Tibial nerve (tissue), 4 donors: ENCODE results near the gene DISP2. TPM values are rescaled to one million over a fixed set of nuclear protein-coding genes. Genes with fewer than 3 reads are reported as not detected.

Experiments
- DNase-seq, 2 donors: peaks; one replicate each; pipeline ENCODE4 v3.0.0-alpha.2; 2019; ENCODE audit warnings: low spot score in 2 of 2
- H3K27ac ChIP-seq, 4 donors: fragments of 200-600 bp; sonication (generic) in 3 of 4; one replicate each; pipeline ENCODE4 v1.5.1; 2017 to 2019; ENCODE audit warnings: mild to moderate bottlenecking in 1 of 4
- H3K27me3 ChIP-seq, 2 donors: fragments of 200-600 bp; sonication (generic) in 1 of 2; one replicate each; pipeline versions ENCODE4 v1.5.1 to v1.6.0; 2017 to 2019
- H3K36me3 ChIP-seq, 3 donors: fragments of 200-600 bp; sonication (generic); one replicate each; pipeline ENCODE4 v1.5.1; 2018 to 2019
- H3K4me1 ChIP-seq, 4 donors: fragments of 200-600 bp; sonication (generic) in 3 of 4; one replicate each; pipeline ENCODE4 v1.5.1; 2017 to 2019
- H3K4me3 ChIP-seq, 4 donors: fragments of 200-600 bp; sonication (generic) in 3 of 4; one replicate each; pipeline ENCODE4 v1.5.1; 2017 to 2019; ENCODE audit warnings: mild to moderate bottlenecking in 1 of 4, moderate library complexity in 1 of 4
- H3K9me3 ChIP-seq, 4 donors: fragments of 200-600 bp; sonication (generic) in 3 of 4; one replicate each; pipeline ENCODE4 v1.5.1; 2017 to 2019
- EP300 ChIP-seq, 2 donors: sonication (generic); formaldehyde crosslinking; IDR thresholded peaks; one replicate each; pipeline ENCODE4 v1.6.1; 2017; ENCODE audit warnings: antibody characterized with exemption in 2 of 2, mild to moderate bottlenecking in 1 of 2
- POLR2A ChIP-seq, 2 donors: fragments of 450-650 bp; IDR thresholded peaks; one replicate each; pipeline ENCODE4 v1.6.1; 2017; ENCODE audit warnings: antibody characterized with exemption in 2 of 2, mild to moderate bottlenecking in 2 of 2, moderate library complexity in 2 of 2
- WGBS, 2 donors: methylation state at CpG; one replicate each; pipeline ENCODE4 v1.1.5; 2018; 5-methylcytosine and 5-hydroxymethylcytosine counted together
- total RNA-seq, 4 donors: library from RNA; depleted of rRNA; stranded (reverse); fragments of >200 nt; gene quantifications; one replicate each; pipeline ENCODE4 v1.1.0, GENCODE V29; 2016
- TF ChIP-seq, protein P1 (sequence below), 5 experiments: fragments of 200-600 bp in 3 of 5; fragments of 450-650 bp in 2 of 5; sonication (generic) in 3 of 5; IDR thresholded peaks; one replicate each; pipeline ENCODE4 v1.5.1; 2016 to 2019; ENCODE audit warnings: antibody characterized with exemption in 5 of 5, mild to moderate bottlenecking in 3 of 5, moderate library complexity in 2 of 5

The DISP2 gene
- total RNA-seq, 4 donors from 2014 or later = under 0.01 to 0.22 (median 0.10) TPM

DNA sequence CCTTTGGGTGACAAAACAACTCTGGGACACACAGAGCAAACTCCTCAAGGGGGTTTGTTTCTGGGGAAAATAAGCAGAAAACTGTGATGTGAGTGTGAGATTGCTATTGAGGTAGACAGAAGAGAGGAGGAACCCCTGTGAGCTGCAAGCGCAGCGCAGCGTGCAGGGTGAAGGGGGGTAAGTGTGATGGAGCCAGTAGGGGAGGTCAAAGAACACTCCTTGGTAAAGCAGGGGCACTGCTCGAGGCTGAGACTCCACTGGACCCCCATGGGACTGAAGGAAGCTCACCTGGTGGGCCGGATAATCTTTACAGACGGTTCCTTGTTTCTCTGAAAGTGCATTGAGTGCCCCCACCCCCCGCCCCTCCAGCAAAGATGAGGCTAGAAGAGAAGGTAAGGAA, 27.0 kb upstream of the DISP2 start:
- 78 to 95% methylated on average over 7 of the region's 7 CpGs for WGBS, 2 donors
- H3K36me3 ChIP-seq = peaks cover 0 to 14% (median 0%) of the 10 kb centered on the region in 3 donors
- H3K27ac ChIP-seq = peak overlapping the region in 2 of 4 donors; percentile 59 to 63
- no peak for TF ChIP-seq POLR2A (IDR thresholded peaks at IDR 0.05)
- peaks cover 0 to 66% (median 49%) of the 10 kb centered on the region in 4 donors for H3K4me1 ChIP-seq
- no peak for DNase-seq
- H3K9me3 ChIP-seq = no peaks in the 10 kb centered on the region
- no peaks in the 10 kb centered on the region for H3K27me3 ChIP-seq
- H3K4me3 ChIP-seq = no peak overlapping the region

DNA sequence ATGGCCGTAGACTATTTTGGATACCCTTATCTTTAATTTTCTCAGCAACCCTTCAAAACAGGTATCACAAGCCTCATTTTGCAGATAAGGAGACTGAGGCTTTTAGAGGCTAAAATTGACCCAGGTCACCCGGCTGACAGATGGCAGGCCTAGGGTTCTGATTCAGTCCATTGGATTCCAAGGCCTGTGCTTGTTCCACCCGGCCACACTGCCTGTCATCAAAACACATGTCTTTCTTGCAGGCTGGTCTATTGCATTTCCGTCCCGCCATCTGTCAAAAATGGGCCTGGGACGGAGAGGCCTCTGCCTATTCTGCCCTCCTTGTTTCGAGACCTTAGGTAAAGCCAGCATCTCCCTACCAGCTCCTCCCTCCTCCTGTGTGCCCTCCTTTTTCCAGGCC, 26.4 kb upstream of the DISP2 start:
- peaks cover 0 to 69% (median 47%) of the 10 kb centered on the region in 4 donors for H3K4me1 ChIP-seq

DNA sequence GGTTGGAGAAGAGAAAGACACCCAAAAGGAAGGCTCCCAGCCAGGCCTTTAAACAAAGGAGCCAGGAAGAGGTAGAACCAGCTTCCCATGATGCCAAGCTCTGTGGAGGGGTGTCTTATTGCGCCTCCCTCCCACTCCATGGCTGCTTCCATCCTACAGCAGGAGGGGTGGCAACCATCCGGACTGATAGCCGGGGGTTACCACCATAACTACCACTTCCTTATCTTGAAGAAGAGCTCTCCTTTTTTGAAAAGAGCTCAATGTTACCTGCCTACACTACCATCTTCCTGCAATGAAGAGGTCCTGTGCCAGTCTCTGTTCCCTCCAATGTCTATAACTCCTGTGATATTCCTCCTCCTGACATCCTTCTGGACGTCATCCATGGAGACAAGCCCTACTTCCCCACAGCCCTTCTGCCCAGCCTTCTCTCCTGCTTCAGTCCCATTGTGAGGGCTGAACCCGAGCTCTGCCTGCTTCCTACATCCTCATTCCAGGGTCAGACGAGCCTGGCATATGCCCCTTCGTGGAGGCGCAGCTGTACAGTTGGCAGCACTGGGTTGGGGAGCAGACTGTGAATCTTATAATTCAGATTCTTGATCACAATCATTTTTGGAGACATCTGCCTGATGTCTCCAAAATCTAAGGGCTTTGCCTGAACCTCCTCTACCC, 25.8 kb upstream of the DISP2 start:
- Histone ChIP-seq H3K4me1 (peaks cover 0 to 69% (median 45%) of the 10 kb centered on the region in 4 donors), H3K27me3 (no peaks in the 10 kb centered on the region), H3K4me3 (no peak overlapping the region), H3K27ac (peak overlapping the region in 2 of 4 donors; percentile 90 to 97), H3K9me3 (no peaks in the 10 kb centered on the region), H3K36me3 (peaks cover 0 to 26% (median 0%) of the 10 kb centered on the region in 3 donors)
- no peak for DNase-seq
- TF ChIP-seq EP300 (IDR thresholded peaks at IDR 0.05) (no peak), POLR2A (IDR thresholded peaks at IDR 0.05) (no peak)
- TF ChIP-seq, protein P1, sequence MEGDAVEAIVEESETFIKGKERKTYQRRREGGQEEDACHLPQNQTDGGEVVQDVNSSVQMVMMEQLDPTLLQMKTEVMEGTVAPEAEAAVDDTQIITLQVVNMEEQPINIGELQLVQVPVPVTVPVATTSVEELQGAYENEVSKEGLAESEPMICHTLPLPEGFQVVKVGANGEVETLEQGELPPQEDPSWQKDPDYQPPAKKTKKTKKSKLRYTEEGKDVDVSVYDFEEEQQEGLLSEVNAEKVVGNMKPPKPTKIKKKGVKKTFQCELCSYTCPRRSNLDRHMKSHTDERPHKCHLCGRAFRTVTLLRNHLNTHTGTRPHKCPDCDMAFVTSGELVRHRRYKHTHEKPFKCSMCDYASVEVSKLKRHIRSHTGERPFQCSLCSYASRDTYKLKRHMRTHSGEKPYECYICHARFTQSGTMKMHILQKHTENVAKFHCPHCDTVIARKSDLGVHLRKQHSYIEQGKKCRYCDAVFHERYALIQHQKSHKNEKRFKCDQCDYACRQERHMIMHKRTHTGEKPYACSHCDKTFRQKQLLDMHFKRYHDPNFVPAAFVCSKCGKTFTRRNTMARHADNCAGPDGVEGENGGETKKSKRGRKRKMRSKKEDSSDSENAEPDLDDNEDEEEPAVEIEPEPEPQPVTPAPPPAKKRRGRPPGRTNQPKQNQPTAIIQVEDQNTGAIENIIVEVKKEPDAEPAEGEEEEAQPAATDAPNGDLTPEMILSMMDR (IDR thresholded peaks at IDR 0.05) = no peak
- 60 to 70% methylated on average over 8 of the region's 8 CpGs for WGBS, 2 donors

More for the DNA sequence above, 26.4 kb upstream of the DISP2 start:
- H3K36me3 ChIP-seq = peaks cover 0 to 20% (median 0%) of the 10 kb centered on the region in 3 donors
- 94 to 95% methylated on average over 7 of the region's 7 CpGs for WGBS, 2 donors
- no peak overlapping the region for H3K4me3 ChIP-seq
- no peaks in the 10 kb centered on the region for H3K27me3 ChIP-seq
- no peaks in the 10 kb centered on the region for H3K9me3 ChIP-seq
- TF ChIP-seq POLR2A (IDR thresholded peaks at IDR 0.05) = no peak
- TF ChIP-seq, protein P1 (IDR thresholded peaks at IDR 0.05) = no peak
- TF ChIP-seq EP300 (IDR thresholded peaks at IDR 0.05) = no peak
- DNase-seq = no peak
- H3K27ac ChIP-seq = peak overlapping the region in 2 of 4 donors; percentile 90 to 97

DNA sequence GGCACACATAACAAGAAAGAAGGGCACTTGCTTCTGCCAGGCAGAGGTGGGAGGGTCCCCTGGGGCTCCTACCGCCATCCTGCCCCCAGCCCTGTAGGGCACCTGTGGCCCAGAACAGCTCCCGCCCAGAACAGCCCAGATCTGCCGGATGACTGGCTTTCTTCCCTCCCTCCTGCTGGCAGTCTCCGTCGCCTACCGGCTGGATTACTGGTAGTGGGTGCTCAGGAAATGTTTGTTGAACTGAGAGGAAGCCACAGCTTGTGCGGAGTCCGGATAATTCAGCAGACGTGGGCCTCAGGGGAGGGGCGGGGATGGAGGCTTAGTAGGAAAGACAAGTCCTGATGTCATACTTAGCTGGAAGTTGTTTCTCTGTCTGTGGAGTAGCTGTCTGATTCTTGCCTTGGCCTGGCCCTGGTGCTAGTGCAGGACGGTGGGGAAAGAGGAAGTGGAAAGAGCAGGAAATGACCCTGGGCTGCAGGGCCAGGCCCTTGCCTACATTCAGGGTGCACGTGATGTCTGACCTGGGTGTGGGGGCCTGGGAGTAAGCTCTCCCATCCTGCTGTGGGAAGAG, 24.0 kb upstream of the DISP2 start:
- H3K4me3 ChIP-seq = no peak overlapping the region
- H3K27me3 ChIP-seq = no peaks in the 10 kb centered on the region
- TF ChIP-seq, protein P1 (IDR thresholded peaks at IDR 0.05) = no peak
- peak in 1 of 2 donors; percentile 66 for TF ChIP-seq EP300 (IDR thresholded peaks at IDR 0.05)
- peak in 1 of 2 donors; percentile 16 for TF ChIP-seq POLR2A (IDR thresholded peaks at IDR 0.05)
- WGBS, 2 donors = 7 to 36% methylated on average over 11 to 12 of the region's 12 CpGs
- H3K36me3 ChIP-seq = peaks cover 0 to 26% (median 0%) of the 10 kb centered on the region in 3 donors
- H3K4me1 ChIP-seq = peaks cover 0 to 73% (median 57%) of the 10 kb centered on the region in 4 donors
- peak overlapping the region; percentile 42 to 97 (median 84) for H3K27ac ChIP-seq
- peak in 1 of 2 donors; percentile 57 for DNase-seq
- no peaks in the 10 kb centered on the region for H3K9me3 ChIP-seq

DNA sequence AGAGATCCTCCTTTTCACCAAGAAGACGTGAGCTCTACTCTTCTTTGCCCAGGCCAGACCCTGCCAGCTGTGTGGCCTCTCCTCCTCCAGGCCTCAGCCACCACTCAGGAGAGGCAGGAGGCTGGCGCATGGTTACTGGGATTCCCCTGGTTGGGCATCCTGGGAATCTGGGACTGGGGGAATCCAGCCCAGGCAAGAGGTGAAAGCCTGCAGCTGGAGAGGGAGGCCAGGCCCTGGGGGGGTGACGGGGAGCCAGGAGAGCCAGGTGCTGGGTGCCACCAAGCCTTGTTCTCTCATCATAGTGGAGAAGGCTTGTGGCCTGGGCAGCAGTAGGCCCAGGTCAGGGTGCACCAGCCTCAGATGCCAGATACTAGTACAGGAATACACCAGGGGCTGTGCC, 23.5 kb upstream of the DISP2 start:
- WGBS, 2 donors = 60 to 100% methylated on average over 1 of the region's 3 CpGs
- H3K27me3 ChIP-seq = no peaks in the 10 kb centered on the region
- H3K36me3 ChIP-seq = peaks cover 0 to 26% (median 0%) of the 10 kb centered on the region in 3 donors
- no peak for TF ChIP-seq EP300 (IDR thresholded peaks at IDR 0.05)
- TF ChIP-seq, protein P1 (IDR thresholded peaks at IDR 0.05) = no peak
- H3K4me3 ChIP-seq = no peak overlapping the region
- peak overlapping the region; percentile 42 to 97 (median 84) for H3K27ac ChIP-seq
- H3K4me1 ChIP-seq = peaks cover 0 to 78% (median 60%) of the 10 kb centered on the region in 4 donors
- DNase-seq = no peak
- H3K9me3 ChIP-seq = no peaks in the 10 kb centered on the region
